T-cell (primary cell): ENCODE measurements around the gene FUT2. TPM values are rescaled to one million over a fixed set of nuclear protein-coding genes. Genes with fewer than 3 reads are reported as not detected.

Source experiments
- ATAC-seq, 4 experiments: fragments of 200-7000 bp in 3 of 4; fragments of 150-1000 bp in 1 of 4; cut with Tn5 transposase; replicated peaks in 1 of 4; 1 replicate in 3 of 4; 2 replicates in 1 of 4; pipeline ENCODE4 v1.10.0; 2021; ENCODE audit warnings: moderate library complexity in 3 of 4, mild to moderate bottlenecking in 2 of 4, moderate number of reproducible peaks in 1 of 4
- CTCF ChIA-PET, 2 donors: fragments of 300-600 bp; sonication (Branson Sonifier 250); formaldehyde crosslinking; loops; one replicate each; lab custom pipeline; 2022; ENCODE audit warnings: antibody characterized with exemption in 2 of 2; lab: Charles Lee
- POLR2A ChIA-PET, 2 donors: fragments of 300-600 bp; sonication (Branson Sonifier 250); formaldehyde crosslinking; loops; one replicate each; lab custom pipeline; 2022; ENCODE audit warnings: antibody characterized with exemption in 2 of 2; lab: Charles Lee
- DNase-seq, 35 experiments: peaks; one replicate each; pipeline versions ENCODE4 v3.0.0 to v3.0.0-alpha.2; 2013 to 2023
- H3K27ac ChIP-seq: one replicate; pipeline ENCODE4 v1.5.1; 2013; ENCODE audit warnings: low read length
- H3K27me3 ChIP-seq, 2 experiments: replicated peaks in 1 of 2; 1 replicate in 1 of 2; 2 replicates in 1 of 2; pipeline versions ENCODE4 v1.6.1 to v1.7.0; 2013; ENCODE audit warnings: low read length in 1 of 2, mixed read lengths in 1 of 2; ENCODE audit not compliant: control insufficient read depth in 2 of 2, insufficient read depth in 2 of 2; ENCODE audit errors: extremely low read depth in 1 of 2
- H3K36me3 ChIP-seq, 2 donors: 1 replicate in 1 of 2; 2 replicates in 1 of 2; pipeline versions ENCODE4 v1.6.1 to v1.7.0; 2013; ENCODE audit warnings: low read length in 1 of 2; ENCODE audit not compliant: control insufficient read depth in 2 of 2, insufficient read depth in 1 of 2; ENCODE audit errors: extremely low read depth in 1 of 2
- H3K4me1 ChIP-seq, 2 experiments: 1 replicate in 1 of 2; 2 replicates in 1 of 2; pipeline versions ENCODE4 v1.6.1 to v1.7.0; 2013; ENCODE audit warnings: low read length in 2 of 2, mixed read lengths in 1 of 2; ENCODE audit not compliant: insufficient read depth in 2 of 2, control insufficient read depth in 1 of 2; ENCODE audit errors: extremely low read depth in 1 of 2
- H3K4me3 ChIP-seq, 2 donors: 1 replicate in 1 of 2; 2 replicates in 1 of 2; pipeline versions ENCODE4 v1.5.1 to v1.7.0; 2013; ENCODE audit warnings: mild to moderate bottlenecking in 2 of 2, low read length in 1 of 2, moderate library complexity in 1 of 2; ENCODE audit not compliant: control insufficient read depth in 1 of 2; ENCODE audit errors: extremely low read depth in 1 of 2
- H3K9me3 ChIP-seq: 2 replicates; pipeline ENCODE4 v1.7.0; 2013
- H3K27ac Mint-ChIP-seq, 2 donors: one replicate each; pipeline ENCODE4 v1.8.0; 2020 to 2021; ENCODE audit warnings: mild to moderate bottlenecking in 2 of 2, mixed read lengths in 2 of 2
- H3K27me3 Mint-ChIP-seq, 2 donors: one replicate each; pipeline ENCODE4 v1.8.0; 2021 to 2022; ENCODE audit warnings: mixed read lengths in 2 of 2
- H3K36me3 Mint-ChIP-seq: one replicate; pipeline ENCODE4 v1.8.0; 2021; ENCODE audit warnings: mixed read lengths
- H3K4me1 Mint-ChIP-seq, 3 donors: one replicate each; pipeline ENCODE4 v1.8.0; 2020 to 2022; ENCODE audit warnings: mixed read lengths in 3 of 3, mild to moderate bottlenecking in 1 of 3
- H3K4me3 Mint-ChIP-seq, 3 donors: one replicate each; pipeline ENCODE4 v1.8.0; 2020 to 2022; ENCODE audit warnings: mild to moderate bottlenecking in 3 of 3, mixed read lengths in 3 of 3, moderate library complexity in 3 of 3
- H3K9me3 Mint-ChIP-seq, 3 donors: one replicate each; pipeline ENCODE4 v1.8.0; 2020 to 2022; ENCODE audit warnings: mixed read lengths in 3 of 3
- WGBS: methylation state at CpG from one replicate; pipeline ENCODE4 v1.1.5; 2013; ENCODE audit warnings: missing lambda C conversion rate; ENCODE audit not compliant: insufficient coverage; 5-methylcytosine and 5-hydroxymethylcytosine counted together
- total RNA-seq, 35 experiments: library from RNA in 6 of 35; stranded (reverse) in 6 of 35; fragments of 120-200 nt in 1 of 35; gene quantifications; one replicate each; pipeline versions ENCODE4 v1.2.1 to v1.2.4 and lab custom pipeline; 2013 to 2026

The FUT2 gene
- total RNA-seq, 5 donors from 2014 or later (not counting 1 experiment from before 2014, with no cell fraction given) = 0.16 TPM; not detected in 4

GRCh38 chr19:48726556-48726955 lies 30.8 kb downstream of the FUT2 start:
- 50% methylated on average over 2 of the region's 2 CpGs for WGBS
- H3K9me3 Mint-ChIP-seq = peaks cover 7 to 15% (median 15%) of the 10 kb centered on the region in 3 donors
- Histone ChIP-seq H3K27me3 (no peaks in the 10 kb centered on the region), H3K27ac (peak overlapping the region; percentile 35), H3K9me3 (peaks cover 3% of the 10 kb centered on the region), H3K4me1 (peaks cover 11 to 30% of the 10 kb centered on the region in 2 experiments), H3K4me3 (peak overlapping the region in 1 of 2 donors; percentile 51), H3K36me3 (no peaks in the 10 kb centered on the region)
- peak in 9 of 35 experiments; percentile 13 to 68 (median 38) for DNase-seq
- POLR2A ChIA-PET = interaction anchor here in 1 of 2 donors (0.5 kb wide), 1 partner anchor 18 kb away, joined by 4 read pairs; no protein-coding TSS in a partner anchor
- peaks cover 9% of the 10 kb centered on the region for H3K36me3 Mint-ChIP-seq
- H3K27me3 Mint-ChIP-seq = no peaks in the 10 kb centered on the region
- H3K27ac Mint-ChIP-seq = peak overlapping the region; percentile 68 to 71
- peaks cover 22 to 26% (median 25%) of the 10 kb centered on the region in 3 donors for H3K4me1 Mint-ChIP-seq
- H3K4me3 Mint-ChIP-seq = peak overlapping the region in 2 of 3 donors; percentile 2 to 48
- CTCF ChIA-PET = no interaction called here
- ATAC-seq = peak in 3 of 4 experiments; percentile 29 to 47 (median 39)

- 94% methylated on average over 69 of the region's 77 CpGs for WGBS
- no peaks in the 10 kb centered on the region for H3K27me3 ChIP-seq
- ATAC-seq (no peak), DNase-seq (no peak)
- H3K9me3 Mint-ChIP-seq = peaks cover 7 to 15% (median 15%) of the 10 kb centered on the region in 3 donors
- ChIA-PET CTCF (no interaction called here), POLR2A (interaction anchor here in 1 of 2 donors (0.7 kb wide), 1 partner anchor 1205 kb away, joined by 10 read pairs; no protein-coding TSS in a partner anchor)
- no peak overlapping the region for H3K27ac ChIP-seq
- peaks cover 0 to 5% of the 10 kb centered on the region in 2 donors for H3K27me3 Mint-ChIP-seq
- no peak overlapping the region for H3K4me3 Mint-ChIP-seq
- H3K36me3 Mint-ChIP-seq = peaks cover 9% of the 10 kb centered on the region
- H3K9me3 ChIP-seq = peaks cover 3% of the 10 kb centered on the region
- H3K4me1 Mint-ChIP-seq = peaks cover 22 to 25% (median 23%) of the 10 kb centered on the region in 3 donors
- H3K4me1 ChIP-seq = peaks cover 11 to 27% of the 10 kb centered on the region in 2 experiments
- no peaks in the 10 kb centered on the region for H3K36me3 ChIP-seq
- no peak overlapping the region for H3K4me3 ChIP-seq
- H3K27ac Mint-ChIP-seq = no peak overlapping the region
Measured at GRCh38 chr19:48728911-48729664, 33.3 kb downstream of the FUT2 start.

GRCh38 chr19:48731452-48731851 lies 35.7 kb downstream of the FUT2 start:
- Mint-ChIP-seq H3K9me3 (peaks cover 2 to 6% (median 6%) of the 10 kb centered on the region in 3 donors), H3K4me3 (no peak overlapping the region), H3K4me1 (peaks cover 6 to 7% (median 6%) of the 10 kb centered on the region in 3 donors), H3K27me3 (peaks cover 0 to 5% of the 10 kb centered on the region in 2 donors), H3K36me3 (peaks cover 2% of the 10 kb centered on the region), H3K27ac (no peak overlapping the region)
- peaks cover 3% of the 10 kb centered on the region for H3K9me3 ChIP-seq
- peaks cover 4 to 7% of the 10 kb centered on the region in 2 experiments for H3K4me1 ChIP-seq
- 85% methylated on average over 4 of the region's 4 CpGs for WGBS
- H3K27ac ChIP-seq = no peak overlapping the region
- ATAC-seq (no peak), DNase-seq (no peak)
- ChIA-PET CTCF (no interaction called here), POLR2A (no interaction called here)
- H3K36me3 ChIP-seq = no peaks in the 10 kb centered on the region
- H3K4me3 ChIP-seq = no peak overlapping the region
- no peaks in the 10 kb centered on the region for H3K27me3 ChIP-seq

DNA sequence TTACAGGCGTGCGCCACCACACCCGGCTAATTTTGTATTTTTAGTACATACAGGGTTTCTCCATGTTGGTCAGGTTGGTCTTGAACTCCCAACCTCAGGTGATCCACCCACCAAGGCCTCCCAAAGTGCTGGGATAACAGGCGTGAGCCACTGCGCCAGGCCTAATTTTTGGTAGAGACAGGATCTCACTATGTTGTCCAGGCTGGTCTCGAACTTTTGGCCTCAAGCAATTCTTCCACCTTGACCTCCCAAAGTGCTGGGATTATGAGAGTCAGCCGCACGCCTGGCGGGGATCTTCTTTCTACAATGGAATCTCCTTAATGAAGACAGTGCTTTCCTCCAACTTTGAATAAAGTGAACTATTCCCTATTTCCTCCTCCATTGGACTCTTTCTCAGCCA lies 38.9 kb downstream of the FUT2 start:
- ChIA-PET CTCF (no interaction called here), POLR2A (no interaction called here)
- Mint-ChIP-seq H3K27ac (no peak overlapping the region), H3K4me3 (no peak overlapping the region), H3K4me1 (peaks cover 0 to 4% (median 3%) of the 10 kb centered on the region in 3 donors), H3K27me3 (peaks cover 0 to 5% of the 10 kb centered on the region in 2 donors), H3K36me3 (no peaks in the 10 kb centered on the region), H3K9me3 (no peaks in the 10 kb centered on the region)
- Histone ChIP-seq H3K36me3 (no peaks in the 10 kb centered on the region), H3K4me3 (no peak overlapping the region), H3K9me3 (no peaks in the 10 kb centered on the region), H3K27ac (no peak overlapping the region), H3K4me1 (peaks cover 2 to 10% of the 10 kb centered on the region in 2 experiments), H3K27me3 (peaks cover 0 to under 1% of the 10 kb centered on the region in 2 experiments)
- DNase-seq (no peak), ATAC-seq (no peak)
- no CpG with 5 or more reads among the region's 9 CpGs for WGBS

DNA sequence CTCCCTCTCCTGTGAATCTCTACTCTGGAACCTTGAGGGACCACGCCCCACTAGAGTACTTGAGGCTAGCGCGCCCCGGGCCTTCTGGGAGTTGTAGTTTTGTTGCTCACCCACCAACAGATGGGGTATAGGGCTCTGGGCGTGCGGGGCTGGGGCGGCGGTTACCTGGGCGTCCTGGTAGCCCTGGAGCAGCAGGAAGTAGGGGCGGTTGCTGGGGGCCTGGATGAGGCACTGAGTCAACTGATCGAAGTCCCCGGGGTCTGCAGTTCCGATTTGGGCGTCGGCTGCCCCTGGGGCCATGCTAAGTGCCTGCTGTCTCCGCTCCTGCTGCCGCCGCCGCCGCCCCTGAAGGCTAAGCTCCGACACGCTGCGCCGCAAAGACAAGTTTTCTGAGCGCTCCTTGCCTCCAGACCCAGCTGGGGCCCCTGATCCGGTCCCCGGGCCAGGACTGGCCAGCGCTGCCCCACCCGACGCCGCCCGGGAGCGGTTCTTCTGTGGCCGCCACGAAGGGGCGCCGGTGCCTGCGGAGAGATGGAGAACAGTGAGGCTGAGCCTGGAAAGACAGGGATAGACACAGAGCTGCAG lies 39.4 kb downstream of the FUT2 start:
- Mint-ChIP-seq H3K4me1 (peaks cover 0 to 8% (median 8%) of the 10 kb centered on the region in 3 donors), H3K27me3 (peaks cover 0 to 5% of the 10 kb centered on the region in 2 donors), H3K9me3 (no peaks in the 10 kb centered on the region), H3K36me3 (no peaks in the 10 kb centered on the region), H3K4me3 (no peak overlapping the region), H3K27ac (no peak overlapping the region)
- H3K9me3 ChIP-seq = no peaks in the 10 kb centered on the region
- H3K4me3 ChIP-seq = no peak overlapping the region
- peaks cover 7 to 15% of the 10 kb centered on the region in 2 experiments for H3K4me1 ChIP-seq
- H3K36me3 ChIP-seq = no peaks in the 10 kb centered on the region
- POLR2A ChIA-PET = interaction anchor here in 1 of 2 donors (0.6 kb wide), 1 partner anchor 8 kb away, joined by 3 read pairs; no protein-coding TSS in a partner anchor
- CTCF ChIA-PET = no interaction called here
- no peak for ATAC-seq
- DNase-seq = no peak
- no peak overlapping the region for H3K27ac ChIP-seq
- peaks cover 0 to 5% of the 10 kb centered on the region in 2 experiments for H3K27me3 ChIP-seq
- 96% methylated on average over 34 of the region's 38 CpGs for WGBS

- peak overlapping the region in 1 of 3 donors; percentile 37 for H3K4me3 Mint-ChIP-seq
- DNase-seq (peak in 1 of 35 experiments; percentile 22), ATAC-seq (no peak)
- POLR2A ChIA-PET = no interaction called here
- Histone ChIP-seq H3K27me3 (peaks cover 0 to 22% of the 10 kb centered on the region in 2 experiments), H3K9me3 (no peaks in the 10 kb centered on the region), H3K27ac (no peak overlapping the region), H3K36me3 (no peaks in the 10 kb centered on the region), H3K4me3 (no peak overlapping the region), H3K4me1 (peaks cover 11 to 32% of the 10 kb centered on the region in 2 experiments)
- peaks cover 2 to 5% of the 10 kb centered on the region in 2 donors for H3K27me3 Mint-ChIP-seq
- H3K9me3 Mint-ChIP-seq = no peaks in the 10 kb centered on the region
- CTCF ChIA-PET = no interaction called here
- peak overlapping the region; percentile 27 to 58 for H3K27ac Mint-ChIP-seq
- H3K4me1 Mint-ChIP-seq = peaks cover 11 to 20% (median 16%) of the 10 kb centered on the region in 3 donors
- WGBS = 82% methylated on average over 12 of the region's 22 CpGs
- no peaks in the 10 kb centered on the region for H3K36me3 Mint-ChIP-seq
Measured at GRCh38 chr19:48737360-48737998, 41.7 kb downstream of the FUT2 start.
